Effector CD8-positive, alpha-beta T cell (primary cell): Measurements from ENCODE around the gene MPPED2.

Source experiments
- DNase-seq: peaks from one replicate; lab custom pipeline; 2025; lab: John Stamatoyannopoulos, UW

Gene MPPED2

DNA sequence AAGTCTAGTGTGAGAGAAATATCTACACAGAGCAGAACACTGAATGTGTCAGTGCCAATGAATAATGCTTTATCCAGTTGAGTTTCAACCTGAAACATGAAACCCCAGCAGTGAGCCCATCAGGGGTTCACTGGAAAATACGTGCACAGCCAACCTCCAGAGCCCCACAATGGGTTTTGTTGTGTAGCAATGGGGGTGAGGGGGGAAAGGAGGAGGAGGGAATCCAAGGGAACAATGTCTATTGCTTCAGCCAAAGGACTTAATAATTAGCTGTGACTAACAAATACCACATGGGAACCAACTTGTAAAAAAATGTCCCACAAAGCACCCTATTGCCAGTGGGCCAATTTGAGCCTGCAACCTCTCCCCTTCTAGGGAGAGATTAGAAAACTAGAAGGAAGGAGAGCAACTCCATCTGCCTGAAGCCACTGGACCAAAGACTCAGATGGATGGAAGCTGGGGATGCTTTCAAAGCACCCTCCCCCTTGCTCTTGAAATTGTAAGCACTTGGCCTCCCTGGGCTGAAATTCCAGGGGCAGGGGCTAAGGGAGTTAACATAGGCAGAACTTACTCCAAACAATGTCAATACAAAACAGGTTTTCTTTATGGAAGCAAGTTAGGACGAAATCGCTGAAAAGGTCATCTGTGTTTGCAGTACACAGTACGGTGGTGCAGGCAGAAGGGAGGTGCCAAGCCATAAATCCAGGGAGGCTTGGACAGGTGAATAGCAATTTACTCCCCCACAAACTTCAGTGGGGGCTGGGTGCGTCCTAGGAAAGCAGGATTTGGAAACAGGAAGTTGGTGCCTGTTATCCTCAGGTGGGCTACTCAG, 163.5 kb downstream of the MPPED2 start:
- DNase-seq = no peak

DNA sequence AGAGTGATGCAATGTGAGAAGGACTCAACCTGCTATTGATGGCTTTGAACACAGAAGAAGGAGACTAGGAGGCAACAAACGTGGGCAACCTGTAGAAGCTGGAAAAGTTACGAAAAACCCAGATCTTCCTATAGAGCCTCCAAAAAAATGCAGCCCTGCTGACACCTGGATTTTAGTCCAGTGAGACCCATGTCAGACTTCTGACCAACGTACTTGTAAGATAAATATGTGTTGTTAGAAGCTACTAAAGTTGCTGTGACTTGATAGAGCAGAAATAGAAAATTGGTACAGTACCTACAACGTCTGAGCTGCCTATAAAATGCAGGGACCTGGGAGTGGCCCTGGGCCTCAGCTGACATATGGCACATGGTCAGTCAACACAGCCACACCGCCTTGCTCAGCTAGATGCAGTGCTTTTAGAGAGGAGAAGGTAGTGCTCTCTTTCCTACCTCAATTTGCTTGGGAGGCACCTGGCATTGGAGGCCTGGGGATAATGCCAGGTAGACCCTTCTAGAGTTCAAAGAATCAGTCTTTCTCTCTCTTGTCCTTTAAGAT, 165.8 kb downstream of the MPPED2 start:
- DNase-seq = no peak

DNA sequence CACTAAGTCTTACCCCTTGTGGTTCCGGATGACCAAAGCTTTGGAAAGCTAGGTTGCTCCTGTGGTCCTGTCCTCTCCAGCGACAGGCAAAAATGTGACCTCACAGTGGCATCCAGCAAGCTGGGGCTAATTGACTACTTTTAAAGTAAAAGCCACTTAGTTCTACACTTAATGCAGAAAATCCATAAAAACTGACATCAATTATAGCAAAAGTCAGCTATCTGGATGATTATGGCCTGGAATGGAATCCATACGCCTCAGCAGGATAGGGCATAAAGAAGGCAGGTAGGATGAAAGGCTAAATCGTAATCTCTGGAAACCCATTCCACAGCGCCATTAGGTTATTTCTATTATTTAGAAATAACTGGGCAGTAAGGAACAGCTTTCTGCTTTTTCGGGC, 171.3 kb downstream of the MPPED2 start:
- no peak for DNase-seq

DNA sequence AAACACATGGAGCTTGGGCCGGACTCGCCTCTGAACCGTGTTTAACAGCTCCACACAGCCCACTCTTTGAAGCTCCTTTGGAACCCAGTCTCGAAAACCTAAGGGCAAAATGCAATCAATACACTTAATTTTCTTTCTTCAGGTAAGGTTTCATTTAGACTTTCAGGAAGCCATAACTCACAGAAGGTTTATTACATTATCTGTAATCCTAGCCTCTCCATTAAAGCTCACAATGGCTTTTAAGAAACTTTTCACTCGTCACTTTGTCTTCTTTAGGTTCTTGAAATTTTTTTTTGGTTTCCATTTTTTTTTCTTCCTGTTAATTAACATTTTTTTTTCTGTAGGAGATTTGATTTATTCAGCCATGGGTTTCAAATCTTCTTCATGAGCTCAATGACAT, 171.9 kb downstream of the MPPED2 start:
- DNase-seq = no peak

DNA sequence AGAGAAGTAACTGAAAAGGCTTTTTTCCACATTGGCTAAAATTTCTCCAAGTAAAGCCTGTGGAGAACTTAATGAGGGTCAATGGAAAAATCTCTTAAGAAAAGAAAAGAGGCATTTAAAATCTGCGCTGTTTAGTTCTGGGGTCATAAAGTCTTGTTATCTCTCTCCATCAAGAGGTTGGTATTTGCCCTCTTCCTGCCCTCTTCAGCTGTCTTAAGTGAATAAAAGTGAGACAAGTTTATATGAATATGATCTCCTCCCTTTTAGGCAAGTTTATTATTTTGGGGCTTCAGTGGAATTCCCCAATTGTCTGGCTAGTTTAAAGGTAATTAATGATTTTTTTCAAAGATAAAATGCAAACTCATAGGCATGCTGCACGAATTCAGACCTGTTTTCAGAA, 173.6 kb downstream of the MPPED2 start:
- DNase-seq = no peak

DNA sequence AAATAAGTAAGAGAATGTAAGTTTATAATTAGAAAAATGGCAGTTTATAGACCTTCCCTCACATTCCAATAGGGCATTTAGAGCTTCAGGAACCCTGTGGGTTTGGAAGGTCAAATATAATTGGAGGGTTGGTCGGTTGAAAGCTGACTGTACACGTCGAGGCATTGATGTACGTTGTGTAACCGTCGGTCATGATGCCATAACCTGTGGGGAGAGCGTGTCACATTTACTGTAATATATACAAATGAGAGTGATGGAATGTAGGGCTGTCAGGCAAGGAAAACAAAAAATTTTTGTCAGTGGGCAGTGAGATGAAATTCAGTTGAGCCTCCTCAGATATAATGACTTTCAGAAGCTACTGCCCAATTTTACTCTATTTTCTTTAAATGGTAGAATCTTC, 174.8 kb downstream of the MPPED2 start:
- DNase-seq = no peak

DNA sequence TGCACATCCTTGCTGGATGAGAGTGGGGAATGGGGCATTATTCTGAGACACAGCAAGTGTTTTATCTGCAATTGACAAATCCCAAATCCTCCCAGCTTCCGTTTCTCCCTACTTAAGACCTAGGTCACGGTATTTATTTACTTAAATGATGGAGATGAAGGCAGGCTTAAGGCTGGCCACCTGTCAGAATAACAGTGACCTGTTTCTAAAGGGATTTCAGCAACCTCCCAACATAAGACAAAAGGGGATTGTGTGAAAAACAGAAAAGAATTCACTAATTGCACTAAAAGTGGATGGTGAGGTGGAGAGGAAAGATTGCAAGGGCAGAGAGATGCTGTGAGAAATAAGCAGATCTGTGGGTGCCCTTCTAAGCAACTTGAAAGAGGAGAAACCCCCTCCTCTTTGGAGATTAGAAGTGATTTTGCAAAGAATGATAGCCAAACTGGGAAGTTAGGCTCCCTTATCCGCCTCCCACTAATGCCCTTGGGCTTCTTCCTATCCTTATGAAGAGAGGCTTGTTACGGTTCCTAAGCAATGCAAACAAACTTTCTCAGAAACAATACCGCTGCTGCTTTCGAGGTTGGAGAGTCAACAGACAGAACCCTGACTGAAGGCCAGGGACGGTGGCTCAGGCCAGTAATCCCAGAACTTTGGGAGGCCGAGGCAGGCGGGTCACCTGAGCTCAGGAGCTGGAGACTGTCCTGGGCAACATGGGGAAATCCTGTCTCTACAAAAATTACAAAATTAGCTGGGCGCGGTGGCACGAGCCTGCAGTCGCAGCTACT, 179.0 kb downstream of the MPPED2 start:
- no peak for DNase-seq

DNA sequence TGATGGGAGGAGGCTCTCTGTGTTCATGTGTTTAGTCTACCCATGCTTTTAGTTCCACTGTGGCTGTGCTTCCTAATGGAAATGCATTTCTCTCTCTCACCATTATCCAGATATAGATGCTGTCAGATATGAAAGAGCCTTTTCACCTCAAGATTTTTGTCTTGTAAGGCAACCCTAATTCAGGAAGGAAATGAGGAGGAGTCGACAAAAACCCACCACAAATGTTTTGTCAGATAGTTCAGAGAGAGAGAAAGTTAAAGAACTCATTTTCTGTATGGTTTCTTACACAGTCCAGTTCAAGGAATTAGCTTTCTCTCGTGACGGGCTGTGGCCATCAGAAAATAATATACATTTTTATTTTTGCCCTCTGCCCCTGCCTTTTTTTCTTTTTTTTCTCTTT, 180.8 kb downstream of the MPPED2 start:
- no peak for DNase-seq

DNA sequence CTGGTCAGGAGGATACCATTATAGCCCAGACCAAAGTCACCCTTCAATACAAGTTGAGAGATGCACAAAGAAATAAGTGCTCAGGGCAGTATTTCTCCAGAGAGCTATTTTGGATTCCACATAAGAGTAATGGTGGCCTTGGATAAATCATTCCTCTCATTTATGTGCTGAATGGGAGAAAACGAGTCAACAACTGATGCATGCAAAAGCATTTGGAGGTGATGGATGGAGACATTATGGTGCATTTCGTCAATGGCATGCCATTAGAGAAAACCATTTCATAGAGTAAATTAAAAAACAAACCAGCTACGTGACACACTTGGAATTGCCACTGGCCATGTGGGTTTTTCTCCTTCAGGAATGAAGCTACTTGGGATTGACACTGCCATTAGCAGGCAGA, 182.0 kb downstream of the MPPED2 start:
- DNase-seq = no peak

DNA sequence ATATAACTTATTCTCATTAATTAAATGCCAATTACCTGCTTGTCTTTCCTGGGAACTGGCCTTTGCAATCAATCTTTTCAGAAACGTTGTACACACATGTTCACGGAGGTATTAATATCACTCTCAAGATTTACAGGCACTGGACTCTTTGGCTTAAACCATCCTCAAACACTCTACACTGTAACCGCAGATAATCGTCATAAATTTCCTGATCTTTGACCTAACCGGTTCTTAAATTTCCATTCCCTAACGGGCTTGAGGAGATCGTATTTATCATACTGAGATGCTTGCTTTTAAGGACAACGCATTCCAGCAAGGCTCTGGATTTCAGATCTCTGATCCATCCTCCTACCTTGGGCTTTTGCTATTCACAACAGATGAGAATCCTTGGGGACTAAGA, 190.4 kb downstream of the MPPED2 start:
- no peak for DNase-seq

DNA sequence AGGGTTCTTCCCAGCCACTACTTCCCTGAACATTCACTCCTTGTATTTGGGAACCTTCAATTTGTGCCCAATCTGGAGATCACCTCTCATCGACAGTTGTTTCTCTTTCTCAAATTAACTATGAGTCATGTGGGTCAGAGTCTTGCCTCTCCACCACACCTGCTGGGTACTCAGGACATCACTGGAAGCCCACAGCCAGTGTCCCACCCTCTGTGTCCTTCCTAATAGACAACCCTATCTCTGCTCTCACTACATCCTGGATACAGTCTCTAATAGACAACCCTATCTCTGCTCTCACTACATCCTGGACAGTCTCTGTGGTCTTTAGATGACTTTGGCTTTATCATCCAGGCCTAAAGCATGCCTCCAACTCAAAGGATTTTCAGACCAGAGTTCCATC, 193.1 kb downstream of the MPPED2 start:
- DNase-seq = no peak

DNA sequence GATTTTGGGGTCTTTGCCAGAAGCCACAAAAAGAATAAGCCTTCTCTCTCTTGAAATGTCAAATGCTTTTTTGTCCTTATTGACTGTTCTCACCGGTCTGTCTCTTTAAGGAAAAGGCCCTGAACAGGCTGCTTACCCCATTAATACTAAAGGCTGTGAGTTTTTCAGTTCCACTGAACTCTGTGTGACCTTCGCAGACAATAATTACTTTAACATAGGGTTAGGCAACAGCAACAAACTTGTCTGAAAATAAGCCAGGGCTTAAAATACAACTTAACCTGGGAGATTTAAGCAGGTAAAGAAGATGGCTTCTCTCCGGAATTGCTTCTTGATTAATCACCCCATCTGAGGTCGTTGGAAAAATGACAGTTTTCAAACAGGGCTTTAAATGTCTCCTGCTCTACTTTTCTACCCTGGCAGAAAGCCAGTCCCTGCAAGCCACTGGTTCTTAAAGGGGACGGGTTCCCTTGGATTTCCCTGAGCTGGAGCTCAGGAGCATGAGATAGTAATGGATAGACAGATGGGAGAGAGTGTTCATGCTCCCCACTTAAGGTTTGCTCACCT, 193.8 kb downstream of the MPPED2 start:
- DNase-seq = no peak

DNA sequence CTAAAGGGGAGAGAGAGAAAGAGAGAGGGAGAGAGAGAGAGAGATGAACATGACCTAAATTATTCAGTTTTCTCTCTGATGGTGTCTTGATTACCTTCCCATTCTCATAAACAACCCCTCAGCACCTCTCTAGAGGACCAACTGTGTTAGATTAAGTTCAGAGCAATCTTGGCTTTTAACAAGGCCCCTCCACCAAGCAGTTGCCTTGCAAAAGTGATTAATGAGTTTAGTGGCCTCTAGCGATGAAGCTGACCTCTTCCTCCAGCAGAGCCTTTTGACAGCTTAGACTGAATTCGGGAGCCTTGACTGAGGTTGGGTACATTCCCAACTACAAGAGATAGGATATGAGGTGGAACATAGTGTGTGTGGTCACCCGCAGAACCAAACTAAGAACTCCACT, 197.2 kb downstream of the MPPED2 start:
- no peak for DNase-seq

DNA sequence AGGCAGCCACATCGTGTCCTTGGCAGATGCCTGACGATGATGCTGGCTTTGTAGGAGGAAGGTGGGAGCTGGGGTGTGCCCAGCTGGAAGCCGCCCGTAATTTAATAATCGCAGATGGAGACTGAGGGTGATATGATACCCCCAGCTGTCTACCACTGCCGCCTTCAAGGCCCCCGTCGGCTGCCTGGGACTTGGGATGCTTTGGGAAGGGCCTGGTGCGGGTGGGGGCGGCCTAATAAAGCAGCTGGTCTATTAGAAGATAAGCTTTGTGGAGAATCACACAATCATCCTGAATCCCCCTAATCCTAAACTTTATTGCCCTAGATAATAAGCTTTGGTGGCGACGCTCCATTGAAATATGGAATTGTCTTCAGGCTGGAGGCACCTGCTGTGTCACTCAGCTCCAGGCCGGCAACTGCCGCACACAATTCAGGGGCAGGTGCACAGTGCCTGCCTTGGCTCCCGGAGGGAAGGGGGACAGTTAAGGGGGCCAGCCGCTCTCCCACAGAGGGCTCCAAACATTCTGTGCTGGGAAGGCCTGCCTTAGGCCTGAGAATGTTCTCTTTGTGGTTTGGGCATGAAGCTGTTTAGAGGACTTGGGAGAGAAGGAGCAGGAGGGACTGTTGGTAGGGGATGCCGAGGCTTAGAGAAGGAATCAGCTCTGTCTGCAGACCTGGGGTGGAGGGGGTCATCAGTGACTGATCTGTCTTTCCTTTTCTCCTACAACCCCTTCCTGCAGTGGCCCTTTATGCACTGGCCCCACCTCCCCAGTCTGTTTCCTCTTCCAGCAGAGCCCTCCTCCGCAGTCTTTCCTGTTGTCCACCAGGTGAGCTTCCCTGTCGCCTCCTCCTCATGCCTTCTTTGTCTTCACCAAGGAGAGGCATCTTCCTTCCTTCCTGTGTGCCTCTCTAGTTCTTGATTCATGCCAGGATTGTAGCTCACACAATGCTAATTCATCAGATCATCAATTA, 198.0 kb downstream of the MPPED2 start:
- DNase-seq = no peak

DNA sequence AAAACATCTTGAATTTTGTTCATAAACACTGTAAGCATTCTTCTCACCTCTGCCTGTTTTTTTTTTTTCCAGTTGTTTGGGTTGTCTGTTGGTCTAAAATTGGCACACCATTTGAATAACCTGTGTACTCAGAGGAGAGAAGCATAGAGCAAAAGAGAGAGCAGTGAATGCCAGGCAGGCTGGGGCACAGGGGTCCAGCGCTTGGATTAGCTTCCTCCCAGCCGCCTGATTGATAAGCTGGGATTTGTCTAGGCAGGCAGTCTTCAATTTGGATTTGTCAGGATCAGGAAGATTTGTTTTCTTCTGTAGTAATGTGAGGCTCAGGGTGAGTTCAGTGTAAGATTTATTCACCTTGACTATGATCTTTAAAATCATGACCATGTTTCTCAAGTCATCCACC, 204.3 kb downstream of the MPPED2 start:
- no peak for DNase-seq

DNA sequence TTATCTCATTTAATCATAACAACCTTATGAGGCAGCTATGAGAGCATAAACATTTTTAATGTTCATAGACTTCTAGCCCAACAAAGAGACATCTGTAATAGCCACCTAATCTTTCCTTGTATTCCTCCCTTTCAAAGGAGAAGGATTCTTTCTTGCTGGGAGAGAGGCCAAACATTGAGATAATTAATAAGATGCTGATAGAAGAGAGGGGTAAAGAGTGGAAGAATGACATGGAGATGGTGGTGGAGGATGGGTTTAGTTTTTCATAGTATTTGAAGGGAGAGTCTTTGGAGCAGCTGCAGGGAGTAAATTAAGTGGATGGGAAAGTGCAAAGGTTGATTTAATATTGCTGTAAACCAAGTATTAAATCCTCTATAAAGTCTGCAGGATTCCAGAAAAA, 205.3 kb downstream of the MPPED2 start:
- DNase-seq = no peak

DNA sequence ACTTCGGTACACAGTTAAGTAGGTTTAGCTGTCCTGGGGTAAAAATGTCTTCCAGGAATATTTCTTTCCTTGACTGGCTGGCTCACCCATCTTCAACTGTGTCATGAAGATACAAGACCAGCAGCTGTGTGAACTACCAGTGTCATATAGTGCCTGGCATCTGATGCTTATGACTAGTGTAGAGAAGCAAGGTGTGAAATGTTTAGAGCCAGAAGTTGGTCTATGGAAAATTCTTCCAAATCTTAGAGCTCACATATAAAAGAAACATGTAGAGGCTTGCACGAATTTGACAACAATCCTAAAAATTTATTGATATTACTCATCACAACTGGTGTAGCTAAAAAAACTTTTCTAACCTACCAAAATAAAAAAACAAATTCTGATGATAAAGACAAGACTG, 208.8 kb downstream of the MPPED2 start:
- DNase-seq = no peak

DNA sequence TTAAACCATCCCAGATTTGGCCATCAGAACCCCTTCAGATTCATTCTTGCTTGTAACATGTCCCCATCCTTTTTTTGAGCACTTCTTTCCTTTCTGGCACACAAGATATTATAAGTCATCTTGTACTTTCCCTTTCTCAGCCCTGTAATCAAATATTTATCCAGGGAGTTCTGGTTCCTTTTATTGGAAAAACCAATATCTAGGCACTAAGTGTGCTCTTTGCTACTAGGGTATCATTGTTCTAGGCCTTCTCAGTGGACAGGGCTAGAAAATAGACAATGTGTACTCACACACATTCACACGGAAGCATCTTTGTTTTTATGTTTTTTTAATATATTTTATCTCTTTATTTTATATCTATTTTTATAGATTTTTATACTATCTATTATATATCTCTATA, 216.0 kb downstream of the MPPED2 start:
- no peak for DNase-seq

DNA sequence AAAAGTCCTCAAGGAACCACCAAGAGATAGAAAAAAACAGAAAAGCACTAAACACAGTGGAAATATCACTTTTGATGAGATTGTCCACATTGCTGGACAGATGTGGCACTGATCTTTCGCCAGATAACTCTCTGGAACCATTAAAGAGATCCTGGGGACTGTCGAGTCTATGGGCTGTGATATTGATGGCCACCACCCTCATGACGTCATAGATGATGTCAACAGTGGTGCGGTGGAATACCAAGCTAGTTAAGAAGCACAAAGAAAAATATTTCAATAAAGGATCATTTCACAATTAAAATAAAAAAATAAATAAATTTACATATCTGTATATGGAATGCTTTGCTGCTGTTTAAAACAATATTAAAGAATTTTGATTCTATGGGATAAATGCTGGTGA, 217.8 kb downstream of the MPPED2 start:
- no peak for DNase-seq

DNA sequence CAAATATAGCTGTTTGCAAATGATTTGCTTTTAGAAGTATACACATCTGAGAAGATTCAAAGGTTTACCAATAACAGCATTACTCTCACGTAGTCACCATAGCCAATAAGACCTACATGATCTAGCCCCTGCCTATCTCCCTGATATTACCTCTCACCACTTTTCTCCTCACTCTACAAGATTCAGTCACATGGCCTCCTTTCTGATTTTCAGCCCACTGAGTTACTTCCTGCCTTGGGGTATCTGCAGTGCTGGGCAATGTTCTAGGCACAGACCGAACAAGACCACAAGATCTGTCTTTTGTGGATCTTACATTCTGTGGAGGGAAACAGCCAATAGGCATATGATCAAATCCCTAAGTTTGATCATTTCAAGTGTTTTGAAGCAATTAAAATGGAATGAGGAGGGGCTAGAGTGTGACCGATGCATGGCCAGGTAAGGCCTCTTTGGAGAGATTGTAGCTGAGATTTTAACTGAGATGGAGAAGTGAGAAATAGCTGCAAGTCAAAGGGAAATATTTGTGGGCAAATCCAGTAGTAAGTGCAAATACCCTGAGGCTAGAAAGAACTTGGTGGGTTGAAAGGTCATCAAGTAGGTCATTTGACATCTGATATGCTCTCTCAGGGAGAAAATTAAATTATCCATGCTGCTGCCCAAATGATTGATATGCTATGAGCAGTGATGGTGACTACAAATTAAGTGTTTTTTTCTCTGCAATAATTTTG, 220.2 kb downstream of the MPPED2 start:
- DNase-seq = no peak
